ENCODE results near the gene BPIFA1. TPM values are rescaled to one million over a fixed set of nuclear protein-coding genes. Genes with fewer than 3 reads are reported as not detected.

BPIFA1 gene
- total RNA-seq, 2 experiments from 2014 or later = not detected

GRCh38 chr20:33191484-33191883 lies 44.3 kb upstream of the BPIFA1 start:
- ChIA-PET POLR2A (no interaction called here), CTCF (ENCODE audit: unreplicated experiment) (no interaction called here)
- H3K9me2 ChIP-seq (ENCODE audit: insufficient read depth, low read length) = no peaks in the 10 kb centered on the region
- H2AFZ ChIP-seq (ENCODE audit: low read length) = no peak overlapping the region
- no peaks in the 10 kb centered on the region for H3K9me3 ChIP-seq (ENCODE audit: low read length)
- no peaks in the 10 kb centered on the region for H4K20me1 ChIP-seq (ENCODE audit: insufficient read depth, low read length)
- H3K79me2 ChIP-seq (ENCODE audit: insufficient read depth, low read depth, low read length) = no peaks in the 10 kb centered on the region
- no peak for DNase-seq (ENCODE audit: low spot score)
- H3K4me1 ChIP-seq (ENCODE audit: insufficient read depth, low read length, poor library complexity, severe bottlenecking) = no peaks in the 10 kb centered on the region
- H3K4me3 ChIP-seq (ENCODE audit: low read depth, low read length, poor library complexity, severe bottlenecking) = no peak overlapping the region
- intact Hi-C loops (cut with micrococcal nuclease; ENCODE audit: unreplicated experiment) = no loop called here
- BruUV-seq (replicated peaks) = no TSS peak
- no peak overlapping the region for H3K27ac ChIP-seq (ENCODE audit: low read depth, low read length, poor library complexity, severe bottlenecking)
- H3K4me2 ChIP-seq (ENCODE audit: low read length) = no peak overlapping the region
- no peaks in the 10 kb centered on the region for H3K36me3 ChIP-seq (ENCODE audit: insufficient read depth, low read length)
- TF ChIP-seq EZH2phosphoT487 (IDR thresholded peaks at IDR 0.05; ENCODE audit: borderline replicate concordance, low read depth, low read length) = no peak
- TF ChIP-seq CTCF (conservative IDR thresholded peaks at IDR 0.05; ENCODE audit: low read length) = no peak

GRCh38 chr20:33191955-33192354 lies 43.8 kb upstream of the BPIFA1 start:
- TF ChIP-seq CTCF (conservative IDR thresholded peaks at IDR 0.05; ENCODE audit: low read length) (no peak), EZH2phosphoT487 (IDR thresholded peaks at IDR 0.05; ENCODE audit: borderline replicate concordance, low read depth, low read length) (no peak)
- Histone ChIP-seq H3K79me2 (ENCODE audit: insufficient read depth, low read depth, low read length) (no peaks in the 10 kb centered on the region), H3K4me3 (ENCODE audit: low read depth, low read length, poor library complexity, severe bottlenecking) (no peak overlapping the region), H3K27ac (ENCODE audit: low read depth, low read length, poor library complexity, severe bottlenecking) (no peak overlapping the region), H3K9me2 (ENCODE audit: insufficient read depth, low read length) (no peaks in the 10 kb centered on the region), H3K4me2 (ENCODE audit: low read length) (no peak overlapping the region), H3K4me1 (ENCODE audit: insufficient read depth, low read length, poor library complexity, severe bottlenecking) (no peaks in the 10 kb centered on the region), H3K9me3 (ENCODE audit: low read length) (no peaks in the 10 kb centered on the region), H3K36me3 (ENCODE audit: insufficient read depth, low read length) (no peaks in the 10 kb centered on the region), H4K20me1 (ENCODE audit: insufficient read depth, low read length) (no peaks in the 10 kb centered on the region), H2AFZ (ENCODE audit: low read length) (no peak overlapping the region)
- DNase-seq (ENCODE audit: low spot score) = no peak
- ChIA-PET POLR2A (no interaction called here), CTCF (ENCODE audit: unreplicated experiment) (no interaction called here)
- intact Hi-C loops (cut with micrococcal nuclease; ENCODE audit: unreplicated experiment) = no loop called here
- no TSS peak for BruUV-seq (replicated peaks)

GRCh38 chr20:33192912-33193501 lies 42.8 kb upstream of the BPIFA1 start:
- Histone ChIP-seq H3K4me2 (ENCODE audit: low read length) (no peak overlapping the region), H2AFZ (ENCODE audit: low read length) (no peak overlapping the region), H3K4me1 (ENCODE audit: insufficient read depth, low read length, poor library complexity, severe bottlenecking) (no peaks in the 10 kb centered on the region), H3K27ac (ENCODE audit: low read depth, low read length, poor library complexity, severe bottlenecking) (no peak overlapping the region), H3K9me3 (ENCODE audit: low read length) (no peaks in the 10 kb centered on the region), H3K9me2 (ENCODE audit: insufficient read depth, low read length) (no peaks in the 10 kb centered on the region), H3K36me3 (ENCODE audit: insufficient read depth, low read length) (no peaks in the 10 kb centered on the region), H4K20me1 (ENCODE audit: insufficient read depth, low read length) (no peaks in the 10 kb centered on the region), H3K4me3 (ENCODE audit: low read depth, low read length, poor library complexity, severe bottlenecking) (no peak overlapping the region), H3K79me2 (ENCODE audit: insufficient read depth, low read depth, low read length) (no peaks in the 10 kb centered on the region)
- DNase-seq (ENCODE audit: low spot score) = no peak
- POLR2A ChIA-PET = no interaction called here
- TF ChIP-seq CTCF (conservative IDR thresholded peaks at IDR 0.05; ENCODE audit: low read length) (no peak), EZH2phosphoT487 (IDR thresholded peaks at IDR 0.05; ENCODE audit: borderline replicate concordance, low read depth, low read length) (no peak)
- CTCF ChIA-PET (ENCODE audit: unreplicated experiment) = no interaction called here
- no TSS peak for BruUV-seq (replicated peaks)
- intact Hi-C loops (cut with micrococcal nuclease; ENCODE audit: unreplicated experiment) = no loop called here

Data from OCI-LY7 (cell line).